IMR-90 (cell line): ENCODE measurements around the gene LFNG. TPM values are rescaled to one million over a fixed set of nuclear protein-coding genes. Genes with fewer than 3 reads are reported as not detected.
A peak's percentile ranks its signal among the peaks of the same experiment; 100 is the strongest.

ENCODE experiments used
- ATAC-seq: fragments of 200-7000 bp; cut with Tn5 transposase; 2 replicates; pipeline ENCODE4 v1.9.1; 2020; ENCODE audit warnings: low read depth, mild to moderate bottlenecking, moderate library complexity
- BruUV-seq: library from RNA; stranded (reverse); fragments of 400-500 nt; replicated peaks from 2 replicates; lab custom pipeline; 2021; lab: Mats Ljungman, UMichigan
- CTCF ChIA-PET: fragments of 300-600 bp; formaldehyde crosslinking; extraction: SDS; loops from one replicate; lab custom pipeline; 2021; ENCODE audit warnings: antibody characterized with exemption; lab: Yijun Ruan, JAX
- POLR2A ChIA-PET: fragments of 300-600 bp; sonication (Branson Sonifier 250); formaldehyde crosslinking; loops from one replicate; lab custom pipeline; 2022; ENCODE audit warnings: antibody characterized with exemption; ENCODE audit not compliant: unreplicated experiment; lab: Charles Lee
- DNase-seq: peaks from one replicate; pipeline ENCODE4 v3.0.0; 2013
- H2AFZ ChIP-seq: replicated peaks from 2 replicates; pipeline ENCODE3; 2013; ENCODE audit warnings: low read length, mild to moderate bottlenecking; ENCODE audit not compliant: poor library complexity
- H2AK5ac ChIP-seq: 2 replicates; pipeline ENCODE4 v1.6.1; 2013; ENCODE audit warnings: low read depth, low read length, inconsistent platforms
- H2AK9ac ChIP-seq: replicated peaks from 2 replicates; pipeline ENCODE3; 2013; ENCODE audit warnings: mild to moderate bottlenecking, low read depth, low read length, moderate library complexity; ENCODE audit not compliant: poor library complexity
- H2BK120ac ChIP-seq: 2 replicates; pipeline ENCODE4 v1.6.1; 2013; ENCODE audit warnings: low read depth, low read length, inconsistent platforms
- H2BK15ac ChIP-seq: 3 replicates; pipeline ENCODE4 v1.6.1; 2013; ENCODE audit warnings: low read depth, low read length, inconsistent platforms
- H2BK20ac ChIP-seq: 2 replicates; pipeline ENCODE4 v1.6.1; 2013; ENCODE audit warnings: low read depth, mild to moderate bottlenecking, inconsistent platforms, low read length, moderate library complexity
- H2BK5ac ChIP-seq: 2 replicates; pipeline ENCODE4 v1.6.1; 2013; ENCODE audit warnings: mild to moderate bottlenecking, low read depth, low read length, inconsistent platforms; ENCODE audit not compliant: poor library complexity, severe bottlenecking
- H3K14ac ChIP-seq: replicated peaks from 2 replicates; pipeline ENCODE4 v1.6.1; 2013; ENCODE audit warnings: low read depth, low read length, inconsistent platforms
- H3K18ac ChIP-seq: 2 replicates; pipeline ENCODE4 v1.6.1; 2013; ENCODE audit warnings: low read depth, low read length, control low read depth
- H3K23ac ChIP-seq: 2 replicates; pipeline ENCODE4 v1.6.1; 2013; ENCODE audit warnings: low read depth, low read length, inconsistent platforms
- H3K27ac ChIP-seq: 2 replicates; pipeline ENCODE4 v1.5.1; 2013; ENCODE audit warnings: mild to moderate bottlenecking, control low read depth, low read length; ENCODE audit not compliant: insufficient read depth
- H3K27me3 ChIP-seq: 2 replicates; pipeline ENCODE4 v1.6.1; 2013; ENCODE audit warnings: low read length; ENCODE audit not compliant: control insufficient read depth, insufficient read depth
- H3K36me3 ChIP-seq: 2 replicates; pipeline ENCODE4 v1.6.1; 2013; ENCODE audit warnings: low read length, mixed read lengths; ENCODE audit not compliant: control insufficient read depth, insufficient read depth
- H3K4ac ChIP-seq: 2 replicates; pipeline ENCODE4 v1.6.1; 2013; ENCODE audit warnings: low read depth, low read length, inconsistent platforms
- H3K4me1 ChIP-seq: 2 replicates; pipeline ENCODE4 v1.6.1; 2013; ENCODE audit warnings: low read length, mixed read lengths; ENCODE audit not compliant: control insufficient read depth, insufficient read depth
- H3K4me2 ChIP-seq: 2 replicates; pipeline ENCODE4 v1.6.1; 2013; ENCODE audit warnings: low read depth, mild to moderate bottlenecking, control low read depth, low read length, moderate library complexity
- H3K4me3 ChIP-seq: 2 replicates; pipeline ENCODE4 v1.5.1; 2013; ENCODE audit warnings: low read depth, mild to moderate bottlenecking, control low read depth, low read length, moderate library complexity; ENCODE audit not compliant: insufficient read depth
- H3K56ac ChIP-seq: 2 replicates; pipeline ENCODE4 v1.6.1; 2013; ENCODE audit warnings: low read length, inconsistent platforms; ENCODE audit not compliant: insufficient read depth; ENCODE audit errors: extremely low read depth
- H3K79me1 ChIP-seq, 2 experiments: 2 replicates each; pipeline ENCODE4 v1.6.1; 2013; ENCODE audit warnings: low read length in 2 of 2, inconsistent platforms in 1 of 2, low read depth in 1 of 2
- H3K9ac ChIP-seq: 2 replicates; pipeline ENCODE4 v1.6.1; 2013; ENCODE audit warnings: low read depth, low read length, control low read depth
- H3K9me1 ChIP-seq: 2 replicates; pipeline ENCODE4 v1.6.1; 2013; ENCODE audit warnings: low read length, inconsistent platforms; ENCODE audit not compliant: insufficient read depth
- H3K9me3 ChIP-seq: 2 replicates; pipeline ENCODE4 v1.6.1; 2013; ENCODE audit warnings: low read length; ENCODE audit not compliant: control insufficient read depth, insufficient read depth
- H4K20me1 ChIP-seq: 2 replicates; pipeline ENCODE4 v1.6.1; 2013; ENCODE audit warnings: low read length, inconsistent platforms; ENCODE audit not compliant: insufficient read depth
- H4K5ac ChIP-seq: 2 replicates; pipeline ENCODE4 v1.6.1; 2013; ENCODE audit warnings: mild to moderate bottlenecking, low read depth, low read length, control low read depth
- H4K8ac ChIP-seq, 2 experiments: 2 replicates each; pipeline ENCODE4 v1.6.1; 2013; ENCODE audit warnings: low read depth in 2 of 2, low read length in 2 of 2, control low read depth in 1 of 2, inconsistent platforms in 1 of 2
- H4K91ac ChIP-seq: 2 replicates; pipeline ENCODE4 v1.6.1; 2013; ENCODE audit warnings: low read depth, low read length, inconsistent platforms; ENCODE audit not compliant: insufficient read depth
- BHLHE40 ChIP-seq: fragments of 150-350 bp; IDR thresholded peaks from 2 replicates; pipeline ENCODE4 v1.6.1; 2016; ENCODE audit warnings: mild to moderate bottlenecking, low read depth, low read length
- CHD1 ChIP-seq: IDR thresholded peaks from 2 replicates; pipeline ENCODE4 v1.6.1; 2012; ENCODE audit warnings: low read depth, low read length, improper control_type of control experiment
- ELK1 ChIP-seq: fragments of 150-350 bp; IDR thresholded peaks from 2 replicates; pipeline ENCODE4 v1.6.1; 2016; ENCODE audit warnings: low read depth, mild to moderate bottlenecking, low read length, moderate library complexity, borderline replicate concordance
- FOS ChIP-seq: fragments of 150-350 bp; IDR thresholded peaks from 2 replicates; pipeline ENCODE4 v1.6.1; 2016; ENCODE audit warnings: low read depth, low read length
- MAFK ChIP-seq: IDR thresholded peaks from 2 replicates; pipeline ENCODE4 v1.6.1; 2012; ENCODE audit warnings: low read depth, low read length, improper control_type of control experiment
- MAZ ChIP-seq: IDR thresholded peaks from 2 replicates; pipeline ENCODE4 v1.6.1; 2012; ENCODE audit warnings: low read depth, mild to moderate bottlenecking, low read length, improper control_type of control experiment, moderate library complexity, borderline replicate concordance
- MXI1 ChIP-seq: IDR thresholded peaks from 2 replicates; pipeline ENCODE4 v1.6.1; 2012; ENCODE audit warnings: low read depth, mild to moderate bottlenecking, low read length, moderate library complexity, borderline replicate concordance
- POLR2A ChIP-seq: IDR thresholded peaks from 2 replicates; pipeline ENCODE4 v1.6.1; 2012; ENCODE audit warnings: mild to moderate bottlenecking, low read depth, low read length
- RAD21 ChIP-seq: IDR thresholded peaks from 2 replicates; pipeline ENCODE4 v1.6.1; 2012; ENCODE audit warnings: low read length, improper control_type of control experiment
- RFX5 ChIP-seq: IDR thresholded peaks from 2 replicates; pipeline ENCODE4 v1.8.0; 2012; ENCODE audit warnings: low read depth, mild to moderate bottlenecking, low read length, moderate library complexity
- WGBS, 2 experiments: methylation state at CpG; one replicate each; pipeline versions ENCODE4 v1.1.5 to v1.1.7; 2013; ENCODE audit warnings: missing lambda C conversion rate in 2 of 2; ENCODE audit not compliant: insufficient read length in 1 of 2; ENCODE audit errors: extremely low coverage in 2 of 2; 5-methylcytosine and 5-hydroxymethylcytosine counted together
- dilution Hi-C: fragments of 300-500 bp; cut with HindIII; formaldehyde crosslinking; loops from one replicate; pipeline ENCODE4 v1.14.3; 2018; ENCODE audit warnings: low sequenced_read_pairs; ENCODE audit not compliant: unreplicated experiment
- in situ Hi-C: fragments of 300-500 bp; cut with MboI; formaldehyde crosslinking; loops from 3 replicates; pipeline ENCODE4 v1.14.3; 2019; ENCODE audit warnings: low sequenced_read_pairs, inconsistent platforms, mixed read lengths
- intact Hi-C: fragments of 100-400 bp; cut with micrococcal nuclease; formaldehyde crosslinking; loops from 2 replicates; pipeline ENCODE4 v1.10.0; 2022
- polyA plus RNA-seq, 3 experiments: library from polyadenylated mRNA; depleted of rRNA; stranded (reverse); fragments of >200 nt; gene quantifications; 2 replicates each; pipeline ENCODE4 v1.2.3, GENCODE V29; 2012; ENCODE audit warnings: low replicate concordance in 1 of 3
- total RNA-seq: library from RNA; depleted of rRNA; stranded (reverse); fragments of >200 nt; gene quantifications from 2 replicates; pipeline ENCODE4 v1.2.3, GENCODE V29; 2012

LFNG gene
- total and polyA plus RNA-seq, 2 of the 4 experiments (the other 2 are of a cell fraction) = 1.8 to 5.1 TPM

GRCh38 chr7:2554661-2555111, 35.1 kb downstream of the LFNG start:
- Histone ChIP-seq H3K18ac (no peak overlapping the region), H3K9me1 (peaks cover 8% of the 10 kb centered on the region; the same call in 1 of the 2 replicates), H3K79me1 (peaks cover 17 to 38% of the 10 kb centered on the region in 2 experiments), H3K36me3 (peaks cover 5% of the 10 kb centered on the region), H3K23ac (peak overlapping the region; percentile 86), H4K5ac (no peak overlapping the region), H4K8ac (no peak overlapping the region; a peak in 2 of 4 replicates), H3K4me1 (peaks cover 7% of the 10 kb centered on the region), H3K27me3 (no peaks in the 10 kb centered on the region), H3K14ac (peak overlapping the region; percentile 63; the same call in 1 of the 2 replicates), H3K56ac (no peak overlapping the region), H3K9ac (peak overlapping the region; percentile 99), H2BK5ac (peak overlapping the region; percentile 38), H2BK20ac (no peak overlapping the region), H4K91ac (no peak overlapping the region), H3K4me3 (peak overlapping the region; percentile 81), H2AFZ (peak overlapping the region; percentile 46), H3K4ac (peak overlapping the region; percentile 35; the same call in 1 of the 2 replicates), H2AK9ac (peak overlapping the region; percentile 94), H4K20me1 (peaks cover 6% of the 10 kb centered on the region; the same call in 1 of the 2 replicates), H3K9me3 (no peaks in the 10 kb centered on the region), H2BK120ac (no peak overlapping the region), H2AK5ac (peak overlapping the region; percentile 24; the same call in 1 of the 2 replicates), H2BK15ac (no peak overlapping the region), H3K4me2 (peak overlapping the region; percentile 92), H3K27ac (peak overlapping the region; percentile 99)
- no peak for DNase-seq
- dilution Hi-C loops (no loop called here), in situ Hi-C loops (no loop called here), intact Hi-C loops (loop anchor here (1.0 to 5.0 kb wide), 3 partner anchors 46 to 102 kb away; partner anchors contain the start of gene TTYH3)
- WGBS, 2 experiments = no CpG with 5 or more reads among the region's 12 CpGs
- CTCF ChIA-PET = no interaction called here
- POLR2A ChIA-PET = no interaction called here
- ATAC-seq = no peak
- no TSS peak for BruUV-seq
- TF ChIP-seq CHD1 = no peak
- no peak for TF ChIP-seq MAFK
- no peak for TF ChIP-seq POLR2A
- TF ChIP-seq MAZ = no peak
- no peak for TF ChIP-seq MXI1
- TF ChIP-seq FOS = no peak
- TF ChIP-seq RFX5 = no peak
- no peak for TF ChIP-seq ELK1
- TF ChIP-seq RAD21 = no peak
- no peak for TF ChIP-seq BHLHE40
